ENCODE measurements around the gene CD38. TPM values are rescaled to one million over a fixed set of nuclear protein-coding genes. Genes with fewer than 3 reads are reported as not detected.
A peak's percentile ranks its signal among the peaks of the same experiment; 100 is the strongest.
"Not testable (repeated sequence)": the region's sequence is repeated elsewhere in the genome, so short reads cannot be mapped to it uniquely, and the experiment has no call there.

The CD38 gene
- total RNA-seq, 1 experiment from 2014 or later, result 0.17 TPM

GRCh38 chr4:15802497-15802896 is 24.4 kb downstream of the CD38 start:
- H3K4me1 Mint-ChIP-seq; H3K27ac Mint-ChIP-seq; CTCF ChIA-PET; H3K27me3 Mint-ChIP-seq (ENCODE audit: low read depth); POLR2A ChIA-PET; DNase-seq (ENCODE audit: low spot score); H3K4me3 Mint-ChIP-seq; ATAC-seq: not testable (repeated sequence)
- H3K9me3 Mint-ChIP-seq, result peaks cover 28% of the 10 kb centered on the region
- peak; percentile 90 for TF ChIP-seq HMGA2 (CRISPR knock-in tag; IDR thresholded peaks at IDR 0.05)
- H3K36me3 Mint-ChIP-seq, result peaks cover 14% of the 10 kb centered on the region

- ATAC-seq (peak; percentile 90), DNase-seq (ENCODE audit: low spot score) (peak; percentile 28)
- Mint-ChIP-seq H3K27me3 (ENCODE audit: low read depth) (no peaks in the 10 kb centered on the region), H3K27ac (no peak overlapping the region), H3K9me3 (peaks cover 9% of the 10 kb centered on the region), H3K4me3 (no peak overlapping the region), H3K4me1 (peaks cover 2% of the 10 kb centered on the region; the same call in 1 of the 2 replicates), H3K36me3 (no peaks in the 10 kb centered on the region)
- POLR2A ChIA-PET, result interaction anchor here (0.9 kb wide), 1 partner anchor 77 kb away, joined by 3 read pairs; no protein-coding TSS in a partner anchor
- TF ChIP-seq CTCF (IDR thresholded peaks at IDR 0.05) (peak; percentile 53), GABPB1 (CRISPR knock-in tag; IDR thresholded peaks at IDR 0.05) (no peak)
- CTCF ChIA-PET, result interaction anchor here (0.6 to 9.5 kb wide), 85 partner anchors 8 to 1666 kb away, joined by 3 to 180 read pairs (median 4); partner anchors contain the start of genes CC2D2A, FAM200B, FGFBP1 and FGFBP2
Measured at GRCh38 chr4:15805583-15806517, 27.7 kb downstream of the CD38 start.

- 0 out of 2 replicates have a peak overlapping the region, but pooled peaks have one; percentile 0 for H3K27ac Mint-ChIP-seq
- CTCF ChIA-PET, result interaction anchor here (1.4 to 9.5 kb wide), 3 partner anchors 74 to 149 kb away, joined by 3 to 180 read pairs (median 128); no protein-coding TSS in a partner anchor
- TF ChIP-seq ATF1 (CRISPR knock-in tag; IDR thresholded peaks at IDR 0.05), result no peak
- TF ChIP-seq GTF2I (CRISPR knock-in tag; conservative IDR thresholded peaks at IDR 0.05), result no peak
- TF ChIP-seq ERG (CRISPR knock-in tag; IDR thresholded peaks at IDR 0.05), result no peak
- no peak overlapping the region for H3K4me3 Mint-ChIP-seq
- H3K36me3 Mint-ChIP-seq, result no peaks in the 10 kb centered on the region
- peaks cover 12% of the 10 kb centered on the region for H3K4me1 Mint-ChIP-seq
- DNase-seq (ENCODE audit: low spot score) (no peak), ATAC-seq (no peak)
- POLR2A ChIA-PET, result no interaction called here
- H3K27me3 Mint-ChIP-seq (ENCODE audit: low read depth), result no peaks in the 10 kb centered on the region
- H3K9me3 Mint-ChIP-seq, result peaks cover 6% of the 10 kb centered on the region
Measured at GRCh38 chr4:15809058-15809457, 30.9 kb downstream of the CD38 start.

- no peak overlapping the region for H3K27ac Mint-ChIP-seq
- peaks cover 8% of the 10 kb centered on the region for H3K9me3 Mint-ChIP-seq
- no peaks in the 10 kb centered on the region for H3K36me3 Mint-ChIP-seq
- ChIA-PET POLR2A (no interaction called here), CTCF (interaction anchor here (1.4 to 9.5 kb wide), 3 partner anchors 73 to 149 kb away, joined by 3 to 180 read pairs (median 128); no protein-coding TSS in a partner anchor)
- no peaks in the 10 kb centered on the region for H3K27me3 Mint-ChIP-seq (ENCODE audit: low read depth)
- ATAC-seq, result no peak
- no peak overlapping the region for H3K4me3 Mint-ChIP-seq
- H3K4me1 Mint-ChIP-seq, result peaks cover 12% of the 10 kb centered on the region
- no peak for DNase-seq (ENCODE audit: low spot score)
- TF ChIP-seq TCF7 (CRISPR knock-in tag; IDR thresholded peaks at IDR 0.05; ENCODE audit: low read depth), result no peak
- no peak for TF ChIP-seq ZNF263 (CRISPR knock-in tag; IDR thresholded peaks at IDR 0.05; ENCODE audit: low read depth)
- no peak for TF ChIP-seq RORB (CRISPR knock-in tag; IDR thresholded peaks at IDR 0.05)
- TF ChIP-seq FOXP4 (CRISPR knock-in tag; IDR thresholded peaks at IDR 0.05), result no peak
- no peak for TF ChIP-seq USF2 (CRISPR knock-in tag; IDR thresholded peaks at IDR 0.05)
- TF ChIP-seq GABPB1 (CRISPR knock-in tag; IDR thresholded peaks at IDR 0.05), result no peak
- no peak for TF ChIP-seq E2F1 (CRISPR knock-in tag; IDR thresholded peaks at IDR 0.05)
- no peak for TF ChIP-seq USF1 (CRISPR knock-in tag; IDR thresholded peaks at IDR 0.05)
- TF ChIP-seq FOXJ3 (CRISPR knock-in tag; IDR thresholded peaks at IDR 0.05; ENCODE audit: borderline replicate concordance), result no peak
Measured at GRCh38 chr4:15809466-15809865, 31.3 kb downstream of the CD38 start.

Data from WTC11 (cell line).